HepG2 (cell line): ENCODE measurements around the gene UCK2. TPM values are rescaled to one million over a fixed set of nuclear protein-coding genes. Genes with fewer than 3 reads are reported as not detected.

Experiments
- AHR ChIP-seq: IDR thresholded peaks from 2 replicates; pipeline ENCODE4 v1.6.1; 2018; ENCODE audit warnings: missing genetic modification reagents, missing compliant biosample characterization
- ATF1 ChIP-seq: IDR thresholded peaks from 2 replicates; pipeline ENCODE4 v1.6.1; 2016; ENCODE audit warnings: mild to moderate bottlenecking, control low read depth
- ATF7-NPFF ChIP-seq: sonication (generic); formaldehyde crosslinking; IDR thresholded peaks from 2 replicates; pipeline ENCODE4 v1.8.1; 2023; ENCODE audit warnings: mild to moderate bottlenecking, low read depth, missing genetic modification reagents, moderate library complexity
- FLYWCH1 ChIP-seq: sonication (generic); formaldehyde crosslinking; IDR thresholded peaks from 2 replicates; pipeline ENCODE4 v1.8.1; 2023; ENCODE audit warnings: mild to moderate bottlenecking, missing genetic modification reagents
- HCFC1 ChIP-seq: fragments of 150-350 bp; IDR thresholded peaks from 2 replicates; pipeline ENCODE4 v1.6.1; 2014; ENCODE audit warnings: low read depth, low read length
- HOXA7 ChIP-seq: sonication (generic); formaldehyde crosslinking; IDR thresholded peaks from 2 replicates; pipeline ENCODE4 v1.8.1; 2022; ENCODE audit warnings: mild to moderate bottlenecking, missing genetic modification reagents, moderate library complexity
- MAFF ChIP-seq: IDR thresholded peaks from 2 replicates; pipeline ENCODE4 v1.6.1; 2011; ENCODE audit warnings: low read depth, low read length, improper control_type of control experiment
- NCOA5 ChIP-seq: sonication (generic); formaldehyde crosslinking; IDR thresholded peaks from 2 replicates; pipeline ENCODE4 v1.4.0; 2020; ENCODE audit warnings: missing genetic modification reagents
- NKX3-1 ChIP-seq: sonication (generic); formaldehyde crosslinking; IDR thresholded peaks from 2 replicates; pipeline ENCODE4 v1.5.0; 2020; ENCODE audit warnings: missing genetic modification reagents
- NR1H2 ChIP-seq: sonication (generic); formaldehyde crosslinking; IDR thresholded peaks from 2 replicates; pipeline ENCODE4 v1.8.1; 2022; ENCODE audit warnings: low read depth, missing genetic modification reagents, borderline replicate concordance
- RNF2 ChIP-seq: fragments of 450-650 bp; conservative IDR thresholded peaks from 2 replicates; pipeline ENCODE4 v1.6.1; 2016; ENCODE audit warnings: low read depth
- SRSF1 ChIP-seq: fragments of 200-400 bp; formaldehyde crosslinking; optimal IDR thresholded peaks from 2 replicates; pipeline ENCODE3; 2017; ENCODE audit warnings: mild to moderate bottlenecking, low read depth, low read length, moderate library complexity
- TFAP4 ChIP-seq: sonication (generic); IDR thresholded peaks from 2 replicates; pipeline ENCODE4 v1.6.1; 2016; ENCODE audit warnings: low read depth, borderline replicate concordance
- U2AF1 ChIP-seq: fragments of 200-400 bp; formaldehyde crosslinking; optimal IDR thresholded peaks from 2 replicates; pipeline ENCODE3; 2017; ENCODE audit warnings: mild to moderate bottlenecking, low read depth, low read length
- ZBTB3 ChIP-seq: sonication (generic); formaldehyde crosslinking; IDR thresholded peaks from 2 replicates; pipeline ENCODE4 v1.4.0; 2020; ENCODE audit warnings: low read depth, mild to moderate bottlenecking, moderate library complexity, missing genetic modification reagents, borderline replicate concordance
- ZFAT ChIP-seq: sonication (generic); formaldehyde crosslinking; conservative IDR thresholded peaks from 2 replicates; pipeline ENCODE4 v1.8.1; 2023; ENCODE audit warnings: missing genetic modification reagents, inconsistent platforms
- ZNF263 ChIP-seq: sonication (generic); formaldehyde crosslinking; IDR thresholded peaks from 2 replicates; pipeline ENCODE4 v1.4.0; 2020; ENCODE audit warnings: missing genetic modification reagents
- ZNF335 ChIP-seq: sonication (generic); formaldehyde crosslinking; IDR thresholded peaks from 2 replicates; pipeline ENCODE4 v1.4.0; 2020; ENCODE audit warnings: missing genetic modification reagents
- ZNF431 ChIP-seq: sonication (generic); formaldehyde crosslinking; IDR thresholded peaks from 2 replicates; pipeline ENCODE4 v1.9.0; 2022; ENCODE audit warnings: missing genetic modification reagents, low read depth, mild to moderate bottlenecking, borderline replicate concordance
- ZNF768 ChIP-seq: sonication (generic); formaldehyde crosslinking; IDR thresholded peaks from 2 replicates; pipeline ENCODE4 v1.4.0; 2020; ENCODE audit warnings: missing genetic modification reagents
- ZNF788 ChIP-seq: sonication (generic); formaldehyde crosslinking; IDR thresholded peaks from 2 replicates; pipeline ENCODE4 v1.5.0; 2020; ENCODE audit warnings: mild to moderate bottlenecking, missing genetic modification reagents, borderline replicate concordance
- ZSCAN21 ChIP-seq: sonication (generic); formaldehyde crosslinking; IDR thresholded peaks from 2 replicates; pipeline ENCODE4 v1.8.0; 2022; ENCODE audit warnings: mild to moderate bottlenecking, missing genetic modification reagents, moderate library complexity, borderline replicate concordance
- polyA plus RNA-seq, 8 experiments: library from polyadenylated mRNA; depleted of rRNA in 3 of 8; stranded (reverse) in 7 of 8; unstranded in 1 of 8; fragments of >200 nt; fragmentation: Illumina TruSeq in 4 of 8; extraction: Trizol in 4 of 8; gene quantifications; 2 replicates each; pipeline versions ENCODE4 v1.2.1 to v1.2.3, GENCODE V29; 2011 to 2016; ENCODE audit warnings: low read depth in 4 of 8, missing spikeins in 1 of 8, mixed read lengths in 1 of 8; ENCODE audit not compliant: insufficient read depth in 1 of 8
- total RNA-seq, 5 experiments: library from RNA; depleted of rRNA; stranded (reverse); fragments of >200 nt; fragmentation: Illumina TruSeq; extraction: Trizol; gene quantifications; 2 replicates each; pipeline ENCODE4 v1.2.3, GENCODE V29; 2016; ENCODE audit warnings: low read depth in 1 of 5
- TF ChIP-seq, protein P1 (sequence below): sonication (generic); formaldehyde crosslinking; IDR thresholded peaks from 2 replicates; pipeline ENCODE4 v1.4.0; 2020; ENCODE audit warnings: mild to moderate bottlenecking, missing genetic modification reagents
- TF ChIP-seq, protein P2 (sequence below): sonication (generic); formaldehyde crosslinking; IDR thresholded peaks from 2 replicates; pipeline ENCODE4 v1.4.0; 2020; ENCODE audit warnings: missing genetic modification reagents, mild to moderate bottlenecking, borderline replicate concordance
- TF ChIP-seq, protein P3 (sequence below): sonication (generic); formaldehyde crosslinking; IDR thresholded peaks from 2 replicates; pipeline ENCODE4 v1.5.1; 2020; ENCODE audit warnings: missing genetic modification reagents, mild to moderate bottlenecking, borderline replicate concordance

The UCK2 gene
- total and polyA plus RNA-seq, 2 of the 13 experiments (the other 11 are each of a cell fraction or from before 2014, with no cell fraction given): 64.3 to 78.0 TPM

GRCh38 chr1:165900576-165901380 is 73.4 kb downstream of the UCK2 start (continued):
- no peak for TF ChIP-seq HOXA7 (CRISPR knock-in tag)
- TF ChIP-seq SRSF1: no peak
- TF ChIP-seq, protein P1, sequence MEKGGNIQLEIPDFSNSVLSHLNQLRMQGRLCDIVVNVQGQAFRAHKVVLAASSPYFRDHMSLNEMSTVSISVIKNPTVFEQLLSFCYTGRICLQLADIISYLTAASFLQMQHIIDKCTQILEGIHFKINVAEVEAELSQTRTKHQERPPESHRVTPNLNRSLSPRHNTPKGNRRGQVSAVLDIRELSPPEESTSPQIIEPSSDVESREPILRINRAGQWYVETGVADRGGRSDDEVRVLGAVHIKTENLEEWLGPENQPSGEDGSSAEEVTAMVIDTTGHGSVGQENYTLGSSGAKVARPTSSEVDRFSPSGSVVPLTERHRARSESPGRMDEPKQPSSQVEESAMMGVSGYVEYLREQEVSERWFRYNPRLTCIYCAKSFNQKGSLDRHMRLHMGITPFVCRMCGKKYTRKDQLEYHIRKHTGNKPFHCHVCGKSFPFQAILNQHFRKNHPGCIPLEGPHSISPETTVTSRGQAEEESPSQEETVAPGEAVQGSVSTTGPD (CRISPR knock-in tag): peak; percentile 81
- TF ChIP-seq MAFF: no peak
- TF ChIP-seq ZNF768 (CRISPR knock-in tag): peak; percentile 53; the same call in 1 of the 2 replicates
- no peak for TF ChIP-seq ZFAT (CRISPR knock-in tag)
- no peak for TF ChIP-seq ZNF431 (CRISPR knock-in tag)
- TF ChIP-seq, protein P2, sequence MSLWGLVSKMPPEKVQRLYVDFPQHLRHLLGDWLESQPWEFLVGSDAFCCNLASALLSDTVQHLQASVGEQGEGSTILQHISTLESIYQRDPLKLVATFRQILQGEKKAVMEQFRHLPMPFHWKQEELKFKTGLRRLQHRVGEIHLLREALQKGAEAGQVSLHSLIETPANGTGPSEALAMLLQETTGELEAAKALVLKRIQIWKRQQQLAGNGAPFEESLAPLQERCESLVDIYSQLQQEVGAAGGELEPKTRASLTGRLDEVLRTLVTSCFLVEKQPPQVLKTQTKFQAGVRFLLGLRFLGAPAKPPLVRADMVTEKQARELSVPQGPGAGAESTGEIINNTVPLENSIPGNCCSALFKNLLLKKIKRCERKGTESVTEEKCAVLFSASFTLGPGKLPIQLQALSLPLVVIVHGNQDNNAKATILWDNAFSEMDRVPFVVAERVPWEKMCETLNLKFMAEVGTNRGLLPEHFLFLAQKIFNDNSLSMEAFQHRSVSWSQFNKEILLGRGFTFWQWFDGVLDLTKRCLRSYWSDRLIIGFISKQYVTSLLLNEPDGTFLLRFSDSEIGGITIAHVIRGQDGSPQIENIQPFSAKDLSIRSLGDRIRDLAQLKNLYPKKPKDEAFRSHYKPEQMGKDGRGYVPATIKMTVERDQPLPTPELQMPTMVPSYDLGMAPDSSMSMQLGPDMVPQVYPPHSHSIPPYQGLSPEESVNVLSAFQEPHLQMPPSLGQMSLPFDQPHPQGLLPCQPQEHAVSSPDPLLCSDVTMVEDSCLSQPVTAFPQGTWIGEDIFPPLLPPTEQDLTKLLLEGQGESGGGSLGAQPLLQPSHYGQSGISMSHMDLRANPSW (CRISPR knock-in tag): no peak
- TF ChIP-seq ZNF788: no peak
- TF ChIP-seq ZSCAN21 (CRISPR knock-in tag): no peak
- peak; percentile 32; the same call in 1 of the 2 replicates for TF ChIP-seq ATF7-NPFF
- no peak for TF ChIP-seq TFAP4
- no peak for TF ChIP-seq ATF1 (CRISPR knock-in tag)
- no peak for TF ChIP-seq ZNF335 (CRISPR knock-in tag)
- TF ChIP-seq HCFC1: no peak
- no peak for TF ChIP-seq NKX3-1 (CRISPR knock-in tag)
- TF ChIP-seq, protein P3, sequence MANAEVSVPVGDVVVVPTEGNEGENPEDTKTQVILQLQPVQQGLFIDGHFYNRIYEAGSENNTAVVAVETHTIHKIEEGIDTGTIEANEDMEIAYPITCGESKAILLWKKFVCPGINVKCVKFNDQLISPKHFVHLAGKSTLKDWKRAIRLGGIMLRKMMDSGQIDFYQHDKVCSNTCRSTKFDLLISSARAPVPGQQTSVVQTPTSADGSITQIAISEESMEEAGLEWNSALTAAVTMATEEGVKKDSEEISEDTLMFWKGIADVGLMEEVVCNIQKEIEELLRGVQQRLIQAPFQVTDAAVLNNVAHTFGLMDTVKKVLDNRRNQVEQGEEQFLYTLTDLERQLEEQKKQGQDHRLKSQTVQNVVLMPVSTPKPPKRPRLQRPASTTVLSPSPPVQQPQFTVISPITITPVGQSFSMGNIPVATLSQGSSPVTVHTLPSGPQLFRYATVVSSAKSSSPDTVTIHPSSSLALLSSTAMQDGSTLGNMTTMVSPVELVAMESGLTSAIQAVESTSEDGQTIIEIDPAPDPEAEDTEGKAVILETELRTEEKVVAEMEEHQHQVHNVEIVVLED (CRISPR knock-in tag): no peak
- no peak for TF ChIP-seq FLYWCH1 (CRISPR knock-in tag)
- TF ChIP-seq U2AF1: no peak
- TF ChIP-seq ZNF263 (CRISPR knock-in tag): no peak
- no peak for TF ChIP-seq AHR
- no peak for TF ChIP-seq RNF2
- TF ChIP-seq NR1H2: no peak
- TF ChIP-seq ZBTB3 (CRISPR knock-in tag): no peak
- no peak for TF ChIP-seq NCOA5 (CRISPR knock-in tag)
